ENCODE results near the gene PRPH. TPM values are rescaled to one million over a fixed set of nuclear protein-coding genes. Genes with fewer than 3 reads are reported as not detected.
"Not testable (repeated sequence)": the region's sequence is repeated elsewhere in the genome, so short reads cannot be mapped to it uniquely, and the experiment has no call there.

PRPH gene
- 17.1 TPM for polyA plus RNA-seq (2013, experiment 1 of 2)
- 20.9 TPM for polyA plus RNA-seq (2013, experiment 2 of 2)

- H3K4me1 ChIP-seq (ENCODE audit: control insufficient read depth, insufficient read depth, low read length, poor library complexity, severe bottlenecking): peaks cover 12% of the 10 kb centered on the region
- H3K9me3 ChIP-seq (ENCODE audit: control insufficient read depth, low read length): no peaks in the 10 kb centered on the region
- no peaks in the 10 kb centered on the region for H3K36me3 ChIP-seq (ENCODE audit: control insufficient read depth, insufficient read depth, low read length)
- 5 to 13% methylated on average over 47 to 78 of the region's 82 CpGs for WGBS, 2 experiments (ENCODE audit: insufficient coverage in 2 of 2)
- H3K27ac ChIP-seq (ENCODE audit: low read depth, low read length, severe bottlenecking): no peak within 1 kb of the TSS
- peak within 1 kb of the TSS; percentile 5 for H3K4me3 ChIP-seq (ENCODE audit: extremely low read depth, insufficient read depth, low read length, poor library complexity, severe bottlenecking)
These were observed at the start of gene PRPH for GRCh38 chr12:49295082-49295936. TSS of gene PRPH (plus strand) at chr12:49295147. CDS start at chr12:49295201, 54 bp downstream.

- H3K27ac ChIP-seq (ENCODE audit: low read depth, low read length, severe bottlenecking): no peak overlapping the region
- WGBS, 2 experiments (ENCODE audit: insufficient coverage in 2 of 2): 85 to 100% methylated on average over 2 of the region's 5 CpGs
These were observed 43.6 kb upstream of the PRPH start for GRCh38 chr12:49251357-49251756.

GRCh38 chr12:49253033-49253623 is 41.8 kb upstream of the PRPH start:
- Histone ChIP-seq H3K9me3 (ENCODE audit: control insufficient read depth, low read length) (no peaks in the 10 kb centered on the region), H3K4me3 (ENCODE audit: extremely low read depth, insufficient read depth, low read length, poor library complexity, severe bottlenecking) (no peak overlapping the region), H3K36me3 (ENCODE audit: control insufficient read depth, insufficient read depth, low read length) (no peaks in the 10 kb centered on the region), H3K27ac (ENCODE audit: low read depth, low read length, severe bottlenecking) (no peak overlapping the region), H3K4me1 (ENCODE audit: control insufficient read depth, insufficient read depth, low read length, poor library complexity, severe bottlenecking) (no peaks in the 10 kb centered on the region)
- WGBS, 2 experiments (ENCODE audit: insufficient coverage in 2 of 2): 92 to 96% methylated on average over 8 to 11 of the region's 11 CpGs

More at GRCh38 chr12:49251357-49251756, 43.6 kb upstream of the PRPH start:
- Histone ChIP-seq H3K36me3 (ENCODE audit: control insufficient read depth, insufficient read depth, low read length) (no peaks in the 10 kb centered on the region), H3K4me1 (ENCODE audit: control insufficient read depth, insufficient read depth, low read length, poor library complexity, severe bottlenecking) (no peaks in the 10 kb centered on the region), H3K4me3 (ENCODE audit: extremely low read depth, insufficient read depth, low read length, poor library complexity, severe bottlenecking) (no peak overlapping the region), H3K9me3 (ENCODE audit: control insufficient read depth, low read length) (no peaks in the 10 kb centered on the region)

GRCh38 chr12:49255456-49255855 is 39.5 kb upstream of the PRPH start:
- not testable (repeated sequence) for H3K4me3 ChIP-seq (ENCODE audit: extremely low read depth, insufficient read depth, low read length, poor library complexity, severe bottlenecking); H3K27ac ChIP-seq (ENCODE audit: low read depth, low read length, severe bottlenecking); H3K4me1 ChIP-seq (ENCODE audit: control insufficient read depth, insufficient read depth, low read length, poor library complexity, severe bottlenecking); H3K36me3 ChIP-seq (ENCODE audit: control insufficient read depth, insufficient read depth, low read length); H3K9me3 ChIP-seq (ENCODE audit: control insufficient read depth, low read length)
- 92 to 99% methylated on average over 8 to 10 of the region's 10 CpGs for WGBS, 2 experiments (ENCODE audit: insufficient coverage in 2 of 2)

- Histone ChIP-seq H3K36me3 (ENCODE audit: control insufficient read depth, insufficient read depth, low read length) (no peaks in the 10 kb centered on the region), H3K9me3 (ENCODE audit: control insufficient read depth, low read length) (no peaks in the 10 kb centered on the region), H3K4me3 (ENCODE audit: extremely low read depth, insufficient read depth, low read length, poor library complexity, severe bottlenecking) (no peak overlapping the region), H3K27ac (ENCODE audit: low read depth, low read length, severe bottlenecking) (no peak overlapping the region), H3K4me1 (ENCODE audit: control insufficient read depth, insufficient read depth, low read length, poor library complexity, severe bottlenecking) (peaks cover 8% of the 10 kb centered on the region)
- 89 to 100% methylated on average over 4 to 8 of the region's 11 CpGs for WGBS, 2 experiments (ENCODE audit: insufficient coverage in 2 of 2)
These were observed 38.9 kb upstream of the PRPH start for GRCh38 chr12:49255857-49256637.

- not testable (repeated sequence) for H3K36me3 ChIP-seq (ENCODE audit: control insufficient read depth, insufficient read depth, low read length); H3K4me3 ChIP-seq (ENCODE audit: extremely low read depth, insufficient read depth, low read length, poor library complexity, severe bottlenecking); H3K4me1 ChIP-seq (ENCODE audit: control insufficient read depth, insufficient read depth, low read length, poor library complexity, severe bottlenecking); H3K9me3 ChIP-seq (ENCODE audit: control insufficient read depth, low read length); H3K27ac ChIP-seq (ENCODE audit: low read depth, low read length, severe bottlenecking)
- 95 to 98% methylated on average over 7 of the region's 10 CpGs for WGBS, 2 experiments (ENCODE audit: insufficient coverage in 2 of 2)
These were observed 37.3 kb upstream of the PRPH start for GRCh38 chr12:49257508-49258184.

GRCh38 chr12:49259452-49259851 is 35.5 kb upstream of the PRPH start:
- H3K27ac ChIP-seq (ENCODE audit: low read depth, low read length, severe bottlenecking): no peak overlapping the region
- peaks cover 8% of the 10 kb centered on the region for H3K4me1 ChIP-seq (ENCODE audit: control insufficient read depth, insufficient read depth, low read length, poor library complexity, severe bottlenecking)
- no peak overlapping the region for H3K4me3 ChIP-seq (ENCODE audit: extremely low read depth, insufficient read depth, low read length, poor library complexity, severe bottlenecking)

GRCh38 chr12:49260166-49260565 is 34.8 kb upstream of the PRPH start:
- H3K27ac ChIP-seq (ENCODE audit: low read depth, low read length, severe bottlenecking): no peak overlapping the region
- H3K36me3 ChIP-seq (ENCODE audit: control insufficient read depth, insufficient read depth, low read length): no peaks in the 10 kb centered on the region
- H3K4me1 ChIP-seq (ENCODE audit: control insufficient read depth, insufficient read depth, low read length, poor library complexity, severe bottlenecking): peaks cover 8% of the 10 kb centered on the region
- H3K4me3 ChIP-seq (ENCODE audit: extremely low read depth, insufficient read depth, low read length, poor library complexity, severe bottlenecking): no peak overlapping the region
- H3K9me3 ChIP-seq (ENCODE audit: control insufficient read depth, low read length): no peaks in the 10 kb centered on the region
- 88 to 91% methylated on average over 2 of the region's 3 CpGs for WGBS, 2 experiments (ENCODE audit: insufficient coverage in 2 of 2)

More at GRCh38 chr12:49259452-49259851, 35.5 kb upstream of the PRPH start:
- H3K9me3 ChIP-seq (ENCODE audit: control insufficient read depth, low read length): no peaks in the 10 kb centered on the region
- 86% methylated on average over 2 of the region's 4 CpGs; no CpG with 5 or more reads in 1 of the 2 experiments for WGBS, 2 experiments (ENCODE audit: insufficient coverage in 2 of 2)
- no peaks in the 10 kb centered on the region for H3K36me3 ChIP-seq (ENCODE audit: control insufficient read depth, insufficient read depth, low read length)

GRCh38 chr12:49260571-49261363 is 34.2 kb upstream of the PRPH start:
- peaks cover 2% of the 10 kb centered on the region for H3K36me3 ChIP-seq (ENCODE audit: control insufficient read depth, insufficient read depth, low read length)
- 93 to 96% methylated on average over 9 to 11 of the region's 11 CpGs for WGBS, 2 experiments (ENCODE audit: insufficient coverage in 2 of 2)
- no peak overlapping the region for H3K4me3 ChIP-seq (ENCODE audit: extremely low read depth, insufficient read depth, low read length, poor library complexity, severe bottlenecking)
- peaks cover 8% of the 10 kb centered on the region for H3K4me1 ChIP-seq (ENCODE audit: control insufficient read depth, insufficient read depth, low read length, poor library complexity, severe bottlenecking)
- H3K9me3 ChIP-seq (ENCODE audit: control insufficient read depth, low read length): no peaks in the 10 kb centered on the region
- no peak overlapping the region for H3K27ac ChIP-seq (ENCODE audit: low read depth, low read length, severe bottlenecking)
